Duodenal mucosa (tissue), 2 donors: ENCODE results near the gene SMLR1.
A peak's percentile ranks its signal among the peaks of the same experiment; 100 is the strongest.

Source experiments
- H3K27ac ChIP-seq: one replicate; pipeline ENCODE4 v1.7.0; 2013; ENCODE audit warnings: low read depth, low read length
- H3K27me3 ChIP-seq, 2 donors: one replicate each; pipeline ENCODE4 v1.7.0; 2013; ENCODE audit warnings: low read length in 2 of 2, control low read depth in 1 of 2; ENCODE audit not compliant: insufficient read depth in 2 of 2, control insufficient read depth in 1 of 2
- H3K36me3 ChIP-seq, 2 donors: one replicate each; pipeline ENCODE4 v1.7.0; 2013; ENCODE audit warnings: low read length in 2 of 2, control low read depth in 1 of 2; ENCODE audit not compliant: insufficient read depth in 2 of 2, control insufficient read depth in 1 of 2
- H3K4me1 ChIP-seq, 2 donors: one replicate each; pipeline ENCODE4 v1.7.0; 2013; ENCODE audit warnings: low read length in 2 of 2, control low read depth in 1 of 2; ENCODE audit not compliant: insufficient read depth in 2 of 2, control insufficient read depth in 1 of 2
- H3K4me3 ChIP-seq, 2 donors: one replicate each; pipeline ENCODE4 v1.7.0; 2013; ENCODE audit warnings: low read length in 2 of 2, low read depth in 1 of 2
- H3K9ac ChIP-seq, 2 donors: one replicate each; pipeline ENCODE4 v1.7.0; 2013; ENCODE audit warnings: low read length in 2 of 2, low read depth in 1 of 2
- H3K9me3 ChIP-seq, 2 donors: one replicate each; pipeline ENCODE4 v1.7.0; 2013; ENCODE audit warnings: low read length in 2 of 2, control low read depth in 1 of 2; ENCODE audit not compliant: control insufficient read depth in 1 of 2

SMLR1 gene

DNA sequence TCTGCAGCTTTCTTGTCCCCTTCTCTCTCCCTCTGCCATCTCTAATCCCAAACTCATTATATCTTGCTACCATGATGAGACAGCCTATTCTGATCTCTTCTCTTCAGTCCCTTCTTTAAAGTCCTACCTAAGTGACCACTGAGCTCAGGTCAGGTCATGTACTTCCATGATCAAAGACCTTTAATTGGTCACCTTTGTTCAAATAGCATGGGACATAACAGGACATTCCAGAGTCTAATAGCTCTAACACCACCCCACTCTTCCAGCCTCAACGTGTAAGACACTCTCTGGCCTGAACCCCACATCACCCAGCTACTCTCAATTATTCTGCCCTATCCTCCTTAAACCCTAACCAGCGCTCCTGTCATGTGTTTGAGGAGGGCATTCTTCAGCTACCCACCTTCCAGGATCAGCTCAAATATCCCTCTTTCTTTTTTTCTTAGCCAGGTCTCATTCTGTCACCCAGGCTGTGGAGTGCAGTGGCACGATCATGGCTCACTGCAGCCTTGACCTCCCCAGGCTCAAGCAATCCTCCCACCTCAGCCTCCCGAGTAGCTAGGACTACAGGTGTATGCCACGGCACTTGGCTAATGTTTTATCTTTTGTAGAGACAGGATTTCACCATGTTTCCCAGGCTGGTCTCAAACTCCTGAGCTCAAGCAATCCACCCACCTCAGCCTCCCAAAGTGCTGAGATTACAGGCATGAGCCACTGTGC, 2.1 kb upstream of the SMLR1 start:
- no peak overlapping the region for H3K27ac ChIP-seq
- no peak overlapping the region for H3K4me3 ChIP-seq
- no peaks in the 10 kb centered on the region for H3K36me3 ChIP-seq
- H3K4me1 ChIP-seq, result peaks cover 5 to 11% of the 10 kb centered on the region in 2 donors
- H3K9ac ChIP-seq, result no peak overlapping the region
- no peaks in the 10 kb centered on the region for H3K27me3 ChIP-seq
- no peaks in the 10 kb centered on the region for H3K9me3 ChIP-seq

DNA sequence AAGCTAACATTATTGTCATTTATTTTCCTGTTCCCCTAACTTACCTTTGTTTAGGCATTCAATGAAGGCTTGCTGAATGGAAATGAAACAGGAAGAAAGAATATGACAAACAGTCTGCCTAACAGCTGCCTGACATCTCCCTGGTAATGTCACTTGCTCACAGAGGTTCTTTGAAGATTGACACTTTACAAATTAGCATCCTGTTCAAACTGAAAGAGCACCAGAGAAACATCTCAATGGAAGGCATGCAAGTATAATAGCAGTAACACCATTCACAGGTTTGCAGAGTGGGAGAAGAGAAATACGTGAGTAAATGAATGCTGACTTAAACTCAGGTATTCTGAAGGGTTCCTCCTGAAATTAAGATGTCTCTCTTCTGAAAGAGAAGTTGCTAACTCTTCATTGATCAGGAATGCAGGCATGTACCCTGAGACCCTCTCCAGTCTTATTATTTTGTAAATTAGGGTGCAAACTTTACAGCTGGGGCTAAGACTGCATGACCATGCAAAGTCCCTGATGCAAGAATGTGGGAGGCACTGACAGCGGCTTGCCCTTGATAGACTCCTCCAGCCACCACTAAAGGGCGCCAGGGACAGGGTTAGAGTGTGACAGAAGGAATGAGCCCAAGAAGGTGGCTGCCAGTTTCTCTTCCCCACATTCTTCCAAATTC, 1.3 kb upstream of the SMLR1 start:
- H3K4me3 ChIP-seq, result no peak overlapping the region
- no peak overlapping the region for H3K27ac ChIP-seq
- H3K9ac ChIP-seq, result no peak overlapping the region
- no peaks in the 10 kb centered on the region for H3K27me3 ChIP-seq
- no peaks in the 10 kb centered on the region for H3K9me3 ChIP-seq
- peaks cover 5 to 11% of the 10 kb centered on the region in 2 donors for H3K4me1 ChIP-seq
- H3K36me3 ChIP-seq, result no peaks in the 10 kb centered on the region

DNA sequence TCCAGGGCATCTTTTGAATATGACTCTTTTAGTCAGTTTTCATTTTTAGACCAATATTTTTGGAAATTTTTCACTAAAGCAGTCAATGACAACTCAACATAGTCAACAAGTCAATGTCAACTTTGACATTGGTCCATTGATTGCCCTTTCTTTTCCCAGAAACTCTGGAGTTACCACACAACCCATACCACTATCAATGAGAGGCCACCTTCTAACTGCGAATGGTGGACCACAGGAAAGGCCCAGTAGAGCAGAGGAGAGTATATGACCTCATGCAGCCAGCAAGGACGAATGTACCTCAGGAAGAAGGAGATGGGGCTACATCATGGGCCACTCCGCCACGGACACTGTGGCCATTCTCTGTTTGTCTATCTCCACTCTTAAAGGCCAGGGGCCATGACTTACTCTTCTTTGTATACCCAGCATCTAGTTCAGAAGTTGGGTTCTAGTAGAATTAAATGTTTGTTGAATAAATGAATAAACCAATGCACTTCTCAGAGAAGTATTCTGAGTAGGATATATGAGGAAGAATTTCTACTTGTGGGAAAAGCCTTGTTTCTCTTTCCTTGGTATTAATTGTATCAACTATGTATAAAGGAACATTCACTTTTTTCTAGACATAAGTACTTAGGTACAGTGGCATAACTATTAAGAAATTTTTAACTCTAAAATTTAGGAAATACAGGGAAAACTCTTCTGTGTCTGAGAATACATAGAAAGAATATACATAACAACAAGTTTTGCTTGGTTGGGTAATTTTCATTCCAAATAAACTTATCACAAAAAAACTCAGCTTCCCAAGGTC, 562 bp upstream of the SMLR1 start:
- Histone ChIP-seq H3K9ac (no peak overlapping the region), H3K36me3 (no peaks in the 10 kb centered on the region), H3K4me3 (peak overlapping the region in 1 of 2 donors; percentile 72), H3K9me3 (no peaks in the 10 kb centered on the region), H3K4me1 (peaks cover 5 to 11% of the 10 kb centered on the region in 2 donors), H3K27ac (no peak overlapping the region), H3K27me3 (no peaks in the 10 kb centered on the region)

DNA sequence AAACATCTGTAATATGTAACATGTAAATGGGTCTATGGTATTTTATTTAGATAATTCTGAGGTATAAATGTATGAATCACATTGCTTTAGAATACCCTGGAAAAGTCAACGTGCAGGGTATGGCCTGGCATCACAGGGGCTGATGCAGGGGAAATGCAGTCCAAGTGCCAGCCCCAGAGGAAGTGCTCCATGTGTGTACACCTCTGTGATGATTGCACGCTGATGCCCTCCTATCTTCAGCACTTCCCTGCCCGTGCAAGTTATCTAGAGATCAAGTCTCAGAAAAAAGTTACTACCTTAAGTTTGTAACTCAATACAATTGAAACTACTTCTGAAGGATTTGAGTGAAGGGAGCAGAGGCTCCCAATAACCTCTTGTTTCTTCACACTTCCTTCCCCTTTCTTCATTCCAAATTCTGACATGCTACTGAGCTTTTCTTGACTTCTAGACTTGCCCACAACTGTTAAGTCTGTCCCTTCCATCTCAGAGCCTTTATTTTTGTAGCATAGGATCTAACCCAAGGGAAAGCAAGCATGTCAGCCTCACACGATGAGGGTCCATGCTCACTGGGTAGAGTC, 2.2 kb downstream of the SMLR1 start:
- Histone ChIP-seq H3K27me3 (no peaks in the 10 kb centered on the region), H3K4me3 (peak overlapping the region in 1 of 2 donors; percentile 72), H3K9me3 (no peaks in the 10 kb centered on the region), H3K36me3 (no peaks in the 10 kb centered on the region), H3K4me1 (peaks cover 5 to 11% of the 10 kb centered on the region in 2 donors), H3K27ac (no peak overlapping the region), H3K9ac (no peak overlapping the region)

DNA sequence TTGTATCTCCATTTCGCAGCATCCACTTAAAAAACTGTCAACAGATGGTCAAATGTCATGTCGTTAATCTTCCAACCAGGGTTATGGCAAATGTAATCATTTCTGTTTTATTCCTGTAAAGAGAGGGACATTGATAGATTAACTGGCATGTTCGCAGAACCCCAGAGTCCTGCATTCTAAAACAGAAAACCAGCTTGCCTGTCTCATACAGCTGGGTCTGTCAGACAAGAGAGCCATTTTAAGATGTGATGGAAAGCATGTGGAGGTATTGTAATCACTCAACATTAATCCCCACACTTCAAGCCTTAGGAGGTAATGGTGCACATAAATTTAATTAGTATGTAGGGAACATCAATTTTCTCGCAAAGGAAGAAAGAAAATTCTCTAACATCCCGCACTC, 4.4 kb downstream of the SMLR1 start:
- no peaks in the 10 kb centered on the region for H3K36me3 ChIP-seq
- no peak overlapping the region for H3K27ac ChIP-seq
- H3K4me3 ChIP-seq, result no peak overlapping the region
- H3K27me3 ChIP-seq, result no peaks in the 10 kb centered on the region
- H3K9ac ChIP-seq, result no peak overlapping the region
- H3K4me1 ChIP-seq, result peaks cover 0 to 9% of the 10 kb centered on the region in 2 donors
- H3K9me3 ChIP-seq, result no peaks in the 10 kb centered on the region

DNA sequence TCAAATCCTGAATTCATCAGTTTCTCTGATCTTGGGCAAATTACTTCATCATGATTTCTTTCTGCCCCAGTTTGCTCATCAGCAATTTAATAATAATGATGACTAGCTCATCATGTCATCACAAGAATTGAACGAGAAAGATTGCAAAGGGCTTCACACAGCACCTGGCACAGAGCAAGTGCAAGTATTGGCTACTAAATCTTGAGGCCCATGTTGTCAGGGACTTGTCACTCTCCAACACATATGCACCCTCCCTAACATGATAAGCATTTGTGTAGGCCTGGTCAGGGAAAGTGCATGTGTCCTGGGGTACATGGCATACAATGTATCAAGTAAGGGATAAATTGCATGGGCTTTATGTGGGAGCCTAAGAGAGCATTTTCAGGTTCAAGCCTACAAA, 6.4 kb downstream of the SMLR1 start:
- H3K4me1 ChIP-seq, result no peaks in the 10 kb centered on the region
- H3K36me3 ChIP-seq, result no peaks in the 10 kb centered on the region
- no peaks in the 10 kb centered on the region for H3K9me3 ChIP-seq
- H3K27ac ChIP-seq, result no peak overlapping the region
- no peak overlapping the region for H3K9ac ChIP-seq
- no peak overlapping the region for H3K4me3 ChIP-seq
- H3K27me3 ChIP-seq, result no peaks in the 10 kb centered on the region

DNA sequence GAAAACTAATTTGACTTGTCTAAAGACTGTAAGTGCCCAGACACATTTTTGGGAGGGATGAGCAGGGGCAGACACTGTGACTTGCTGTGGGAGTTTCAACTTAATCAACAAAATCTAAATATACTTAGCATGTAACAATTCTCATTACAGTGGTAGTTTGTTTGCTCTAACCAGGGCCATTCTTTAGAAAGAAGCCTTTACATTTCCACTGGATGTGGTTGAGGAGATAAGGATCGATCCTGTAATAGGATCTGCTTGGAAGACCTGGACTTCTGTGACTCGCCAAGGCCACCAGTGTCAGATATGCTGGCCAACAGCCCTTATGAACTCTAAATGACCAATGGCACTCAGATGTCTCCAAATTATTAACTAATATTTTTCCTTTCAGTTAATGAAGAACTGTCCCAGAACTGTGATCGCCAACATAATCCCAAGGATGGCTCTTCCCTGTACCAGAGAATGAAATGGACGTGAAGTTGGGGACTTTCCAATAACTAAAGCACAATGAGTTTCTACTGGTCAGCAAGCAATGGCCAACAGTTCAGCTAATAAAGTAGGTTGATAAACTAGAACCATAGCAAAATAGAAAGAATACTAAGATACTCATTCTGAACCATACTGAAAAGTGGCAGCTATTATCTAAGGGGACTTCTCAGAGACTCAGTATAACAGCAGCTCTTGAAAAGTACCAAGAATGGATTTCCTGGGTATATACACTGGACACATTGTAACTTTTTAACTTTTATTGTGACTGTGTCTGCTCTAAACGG, 7.5 kb downstream of the SMLR1 start:
- no peaks in the 10 kb centered on the region for H3K9me3 ChIP-seq
- H3K27me3 ChIP-seq, result no peaks in the 10 kb centered on the region
- H3K4me3 ChIP-seq, result no peak overlapping the region
- no peak overlapping the region for H3K27ac ChIP-seq
- peaks cover 0 to 3% of the 10 kb centered on the region in 2 donors for H3K36me3 ChIP-seq
- no peak overlapping the region for H3K9ac ChIP-seq
- H3K4me1 ChIP-seq, result peaks cover 0 to 5% of the 10 kb centered on the region in 2 donors

DNA sequence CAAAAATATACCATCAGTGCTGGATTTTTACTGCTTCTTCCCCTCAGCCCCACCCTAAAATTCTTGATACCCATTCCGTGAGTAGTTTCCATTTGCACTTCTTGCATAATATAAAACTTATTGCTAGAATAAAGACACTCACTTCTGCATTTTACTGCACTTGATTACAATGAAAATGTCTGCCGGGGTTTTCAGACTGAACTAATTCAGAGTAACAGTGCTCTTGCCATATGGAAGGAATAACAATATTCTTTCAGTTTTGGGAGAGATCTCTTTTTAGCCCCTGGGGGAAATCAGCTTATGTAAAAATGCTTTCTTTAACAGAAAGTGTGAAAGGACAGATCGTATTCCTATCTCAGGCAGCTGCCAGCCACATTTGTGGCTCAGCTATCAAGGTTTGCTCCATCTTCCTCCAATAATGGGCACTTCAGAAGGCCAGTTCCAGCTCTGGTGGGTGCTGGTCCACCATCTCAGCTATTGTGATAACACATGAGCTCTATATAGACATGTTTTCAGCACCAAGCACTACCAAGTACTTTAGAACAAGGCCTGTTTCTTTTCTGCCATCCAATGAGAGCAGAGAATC, 8.9 kb downstream of the SMLR1 start:
- Histone ChIP-seq H3K4me3 (no peak overlapping the region), H3K27ac (no peak overlapping the region), H3K27me3 (no peaks in the 10 kb centered on the region), H3K36me3 (peaks cover 0 to 5% of the 10 kb centered on the region in 2 donors), H3K9me3 (no peaks in the 10 kb centered on the region), H3K9ac (no peak overlapping the region), H3K4me1 (peaks cover 0 to 7% of the 10 kb centered on the region in 2 donors)

DNA sequence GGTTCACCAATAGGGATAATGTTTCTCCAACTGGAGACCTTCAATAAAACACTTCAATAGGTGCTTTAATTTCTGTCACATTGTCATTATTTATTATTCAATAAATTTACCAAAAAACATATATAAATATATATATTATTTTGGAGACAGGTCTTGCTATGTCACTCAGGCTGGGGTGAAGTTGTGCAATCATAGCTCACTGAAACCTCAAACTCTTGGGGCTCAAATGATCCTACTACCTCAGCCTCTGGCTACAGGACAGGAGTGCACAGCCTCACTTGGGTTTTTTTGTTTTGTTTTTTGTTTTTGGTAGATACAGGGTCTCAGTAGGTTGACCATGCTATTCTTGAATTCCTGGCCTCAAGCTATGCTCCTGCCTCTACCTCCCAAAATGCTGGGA, 9.9 kb downstream of the SMLR1 start:
- Histone ChIP-seq H3K9ac (no peak overlapping the region), H3K9me3 (no peaks in the 10 kb centered on the region), H3K27ac (no peak overlapping the region), H3K27me3 (no peaks in the 10 kb centered on the region), H3K4me3 (no peak overlapping the region), H3K36me3 (peaks cover 0 to 5% of the 10 kb centered on the region in 2 donors), H3K4me1 (peaks cover 0 to 7% of the 10 kb centered on the region in 2 donors)
